ENCODE measurements around the gene BNIPL. TPM values are rescaled to one million over a fixed set of nuclear protein-coding genes. Genes with fewer than 3 reads are reported as not detected.
A peak's percentile ranks its signal among the peaks of the same experiment; 100 is the strongest.

BNIPL gene
- total and polyA plus RNA-seq, 2 experiments from 2014 or later = 0.65 to 0.66 TPM

DNA sequence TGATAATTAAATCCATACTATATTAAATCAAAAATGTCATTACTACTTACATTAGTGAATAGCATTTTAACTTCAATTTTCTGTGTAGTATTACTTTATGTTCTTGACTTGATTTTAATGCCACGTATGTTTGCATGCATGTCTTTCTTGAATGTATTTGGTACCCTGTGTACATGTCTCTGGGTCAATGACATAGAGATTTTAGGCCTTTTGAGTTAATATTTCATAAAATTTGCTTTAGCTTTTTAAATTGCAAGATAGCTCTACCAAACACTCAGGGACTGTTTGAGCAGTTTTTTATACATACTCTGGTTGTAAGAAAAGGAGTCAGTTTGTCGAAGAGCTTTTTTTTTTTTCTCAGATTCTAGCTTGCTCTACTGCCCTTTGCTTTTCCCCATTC is 25.3 kb downstream of the BNIPL start:
- H3K27ac ChIP-seq = peak overlapping the region; percentile 82
- H3K36me3 ChIP-seq = no peaks in the 10 kb centered on the region
- DNase-seq (ENCODE audit: low read depth in 1 of 2, low spot score in 1 of 2) = no peak
- no peaks in the 10 kb centered on the region for H3K27me3 ChIP-seq
- H3K9me3 ChIP-seq (ENCODE audit: low read depth) = no peaks in the 10 kb centered on the region
- peaks cover 8% of the 10 kb centered on the region for H3K4me1 ChIP-seq (ENCODE audit: low read depth)
- TF ChIP-seq, protein P1, sequence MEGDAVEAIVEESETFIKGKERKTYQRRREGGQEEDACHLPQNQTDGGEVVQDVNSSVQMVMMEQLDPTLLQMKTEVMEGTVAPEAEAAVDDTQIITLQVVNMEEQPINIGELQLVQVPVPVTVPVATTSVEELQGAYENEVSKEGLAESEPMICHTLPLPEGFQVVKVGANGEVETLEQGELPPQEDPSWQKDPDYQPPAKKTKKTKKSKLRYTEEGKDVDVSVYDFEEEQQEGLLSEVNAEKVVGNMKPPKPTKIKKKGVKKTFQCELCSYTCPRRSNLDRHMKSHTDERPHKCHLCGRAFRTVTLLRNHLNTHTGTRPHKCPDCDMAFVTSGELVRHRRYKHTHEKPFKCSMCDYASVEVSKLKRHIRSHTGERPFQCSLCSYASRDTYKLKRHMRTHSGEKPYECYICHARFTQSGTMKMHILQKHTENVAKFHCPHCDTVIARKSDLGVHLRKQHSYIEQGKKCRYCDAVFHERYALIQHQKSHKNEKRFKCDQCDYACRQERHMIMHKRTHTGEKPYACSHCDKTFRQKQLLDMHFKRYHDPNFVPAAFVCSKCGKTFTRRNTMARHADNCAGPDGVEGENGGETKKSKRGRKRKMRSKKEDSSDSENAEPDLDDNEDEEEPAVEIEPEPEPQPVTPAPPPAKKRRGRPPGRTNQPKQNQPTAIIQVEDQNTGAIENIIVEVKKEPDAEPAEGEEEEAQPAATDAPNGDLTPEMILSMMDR (IDR thresholded peaks at IDR 0.05; ENCODE audit: low read depth, low read length) = no peak
- H3K4me3 ChIP-seq = peak overlapping the region; percentile 79

DNA sequence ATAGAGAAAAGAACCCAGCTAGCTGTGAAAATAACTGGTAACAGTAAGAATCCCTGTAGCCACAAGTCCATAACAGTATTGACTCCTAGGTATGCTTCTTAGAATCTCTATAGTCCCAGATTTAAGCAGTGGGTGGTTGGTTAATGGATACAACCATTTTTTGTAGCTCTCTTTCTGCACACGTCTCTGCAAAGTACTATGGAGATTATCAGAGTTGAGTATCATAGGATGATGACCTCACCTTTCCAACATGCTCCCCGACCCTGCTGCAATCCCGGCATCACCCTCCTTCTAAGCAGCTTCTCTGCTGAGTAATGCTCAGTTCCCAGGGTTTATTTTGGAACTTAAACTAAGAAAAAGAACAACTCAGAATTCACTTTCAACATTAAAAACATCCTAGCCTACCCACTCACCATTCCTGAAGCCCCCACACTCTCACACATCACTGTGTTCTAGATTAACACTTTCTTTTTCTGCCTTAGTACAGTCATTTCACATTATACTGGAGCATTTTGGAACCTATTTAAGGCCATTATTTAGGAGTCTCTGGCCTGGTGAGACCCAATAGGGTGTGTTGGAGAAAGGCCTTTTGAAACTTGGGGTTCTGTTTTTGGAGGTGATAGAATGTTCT is 26.5 kb downstream of the BNIPL start:
- Histone ChIP-seq H3K36me3 (no peaks in the 10 kb centered on the region), H3K27me3 (no peaks in the 10 kb centered on the region), H3K27ac (no peak overlapping the region), H3K4me1 (ENCODE audit: low read depth) (peaks cover 6% of the 10 kb centered on the region), H3K9me3 (ENCODE audit: low read depth) (no peaks in the 10 kb centered on the region), H3K4me3 (no peak overlapping the region)
- peak in 1 of 2 donors; percentile 74 for DNase-seq (ENCODE audit: low read depth in 1 of 2, low spot score in 1 of 2)
- TF ChIP-seq, protein P1 (IDR thresholded peaks at IDR 0.05; ENCODE audit: low read depth, low read length) = no peak

- H3K27ac ChIP-seq = no peak overlapping the region
- no peaks in the 10 kb centered on the region for H3K9me3 ChIP-seq (ENCODE audit: low read depth)
- no peaks in the 10 kb centered on the region for H3K36me3 ChIP-seq
- TF ChIP-seq, protein P1 (IDR thresholded peaks at IDR 0.05; ENCODE audit: low read depth, low read length) = no peak
- no peak for DNase-seq (ENCODE audit: low read depth in 1 of 2, low spot score in 1 of 2)
- H3K4me1 ChIP-seq (ENCODE audit: low read depth) = no peaks in the 10 kb centered on the region
- no peaks in the 10 kb centered on the region for H3K27me3 ChIP-seq
- no peak overlapping the region for H3K4me3 ChIP-seq
Measured at GRCh38 chr1:151065089-151065645, 28.8 kb downstream of the BNIPL start.

DNA sequence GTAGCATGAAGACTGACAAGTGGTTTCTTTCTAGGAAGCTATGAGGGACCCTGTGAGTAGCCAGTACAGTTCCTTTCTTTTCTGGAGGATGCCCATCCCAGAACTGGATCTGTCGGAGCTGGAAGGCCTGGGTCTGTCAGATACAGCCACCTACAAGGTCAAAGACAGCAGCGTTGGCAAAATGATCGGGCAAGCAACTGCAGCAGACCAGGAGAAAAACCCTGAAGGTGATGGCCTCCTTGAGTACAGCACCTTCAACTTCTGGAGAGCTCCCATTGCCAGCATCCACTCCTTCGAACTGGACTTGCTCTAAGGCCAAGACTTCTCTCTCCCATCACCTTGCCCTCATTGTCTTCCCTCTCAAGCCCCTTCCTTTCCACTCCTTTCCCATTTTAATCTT is 30.8 kb downstream of the BNIPL start:
- DNase-seq (ENCODE audit: low read depth in 1 of 2, low spot score in 1 of 2) = no peak
- Histone ChIP-seq H3K27ac (peak overlapping the region; percentile 69), H3K9me3 (ENCODE audit: low read depth) (no peaks in the 10 kb centered on the region), H3K27me3 (no peaks in the 10 kb centered on the region), H3K4me1 (ENCODE audit: low read depth) (no peaks in the 10 kb centered on the region), H3K4me3 (no peak overlapping the region), H3K36me3 (no peaks in the 10 kb centered on the region)
- TF ChIP-seq, protein P1 (IDR thresholded peaks at IDR 0.05; ENCODE audit: low read depth, low read length) = no peak

DNA sequence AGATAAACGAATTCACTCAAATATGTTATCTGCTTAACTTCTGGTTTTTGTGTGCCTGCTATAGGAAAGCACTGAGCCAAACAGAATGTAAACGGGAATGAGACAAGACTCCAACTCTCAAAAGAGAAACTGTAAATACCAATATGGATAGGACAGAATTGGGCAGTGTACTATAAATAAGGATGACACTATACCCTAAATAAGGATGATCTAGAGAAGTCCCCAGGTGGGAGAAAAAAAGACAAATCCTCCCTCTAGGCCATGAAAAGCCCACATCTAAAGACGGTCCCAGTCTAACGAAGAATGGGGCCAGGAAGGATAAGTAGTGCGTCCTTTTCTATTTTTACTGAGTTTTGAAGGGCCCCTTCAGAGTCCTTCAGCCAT is 32.7 kb downstream of the BNIPL start:
- H3K27ac ChIP-seq = peak overlapping the region; percentile 69
- no peak overlapping the region for H3K4me3 ChIP-seq
- no peak for DNase-seq (ENCODE audit: low read depth in 1 of 2, low spot score in 1 of 2)
- H3K36me3 ChIP-seq = no peaks in the 10 kb centered on the region
- H3K4me1 ChIP-seq (ENCODE audit: low read depth) = no peaks in the 10 kb centered on the region
- H3K9me3 ChIP-seq (ENCODE audit: low read depth) = no peaks in the 10 kb centered on the region
- H3K27me3 ChIP-seq = no peaks in the 10 kb centered on the region
- TF ChIP-seq, protein P1 (IDR thresholded peaks at IDR 0.05; ENCODE audit: low read depth, low read length) = no peak
